ENCODE data around the gene XYLT2.

Gene XYLT2

GRCh38 chr17:50372222-50372757 is 26.4 kb downstream of the XYLT2 start:
- H3K4me3 ChIP-seq (ENCODE audit: low read depth in 1 of 5, low read length in 5 of 5) = peak overlapping the region; percentile 86 to 98 (median 94)
- H3K27me3 ChIP-seq (ENCODE audit: control insufficient read depth in 5 of 5, insufficient read depth in 4 of 5, low read length in 5 of 5) = no peaks in the 10 kb centered on the region
- H3K27ac ChIP-seq (ENCODE audit: low read depth, low read length) = peak overlapping the region; percentile 89
- peaks cover 9 to 32% (median 30%) of the 10 kb centered on the region in 5 donors for H3K36me3 ChIP-seq (ENCODE audit: control insufficient read depth in 5 of 5, insufficient read depth in 5 of 5, low read length in 5 of 5)
- H3K9ac ChIP-seq (ENCODE audit: low read length in 5 of 5) = peak overlapping the region; percentile 78 to 96 (median 91)
- no peaks in the 10 kb centered on the region for H3K9me3 ChIP-seq (ENCODE audit: control insufficient read depth in 5 of 5, low read length in 5 of 5)
- H3K4me1 ChIP-seq (ENCODE audit: control insufficient read depth in 5 of 5, insufficient read depth in 5 of 5, low read length in 5 of 5) = peaks cover 3 to 19% (median 16%) of the 10 kb centered on the region in 5 donors

DNA sequence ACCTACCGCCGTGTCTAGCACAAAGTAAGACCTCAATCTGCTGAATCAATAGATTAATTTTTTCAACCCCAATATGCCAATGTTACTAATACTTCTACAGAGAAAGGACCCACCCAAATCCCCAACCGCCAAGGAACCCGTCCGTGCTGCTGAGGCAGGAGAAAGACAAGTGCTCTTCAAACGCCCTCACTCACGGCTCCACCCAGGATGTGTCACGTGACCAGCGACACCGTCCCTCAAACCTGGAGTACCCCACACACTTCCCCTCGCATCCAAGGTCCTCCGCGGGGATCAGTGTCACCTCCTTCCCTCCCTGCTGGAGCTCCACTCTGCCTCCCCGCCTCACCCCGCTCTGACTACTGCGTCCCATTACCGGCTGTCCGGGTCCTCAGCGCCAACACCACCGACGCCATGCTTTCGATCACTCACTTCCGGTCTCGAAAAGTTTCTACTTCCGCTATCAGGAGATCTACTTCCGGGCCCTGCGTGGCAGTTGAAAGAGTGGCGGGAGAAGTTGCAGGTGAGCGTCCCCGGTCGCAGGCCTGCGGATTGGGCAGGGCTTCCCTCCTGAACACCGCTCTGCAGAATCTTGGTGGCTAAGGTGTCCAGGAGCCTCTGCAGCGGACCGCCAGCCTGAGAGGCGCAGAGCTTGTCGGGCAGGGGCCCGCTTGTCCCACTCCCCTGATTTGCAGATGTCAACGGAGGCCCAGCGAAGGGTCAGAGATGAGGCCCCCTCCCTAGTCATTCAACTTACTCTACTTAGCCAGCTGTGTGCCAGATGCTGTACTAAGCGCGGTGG is 27.0 kb downstream of the XYLT2 start, which contains the start of the genes EME1 and MRPL27:
TSS of gene EME1 (plus strand) at position 472 of the 799 bp plus-strand sequence. CDS start 1,980 bp downstream, outside the sequence.
TSS of gene MRPL27 (minus strand) at position 427 of the 799 bp plus-strand sequence. CDS start at position 413, 14 bp downstream.
- Histone ChIP-seq H3K4me3 (ENCODE audit: low read depth in 1 of 5, low read length in 5 of 5) (peak within 1 kb of the TSS; percentile 86 to 98 (median 94)), H3K9ac (ENCODE audit: low read length in 5 of 5) (peak within 1 kb of the TSS; percentile 78 to 96 (median 91)), H3K4me1 (ENCODE audit: control insufficient read depth in 5 of 5, insufficient read depth in 5 of 5, low read length in 5 of 5) (peaks cover 3 to 19% (median 16%) of the 10 kb centered on the region in 5 donors), H3K27ac (ENCODE audit: low read depth, low read length) (peak within 1 kb of the TSS; percentile 89), H3K36me3 (ENCODE audit: control insufficient read depth in 5 of 5, insufficient read depth in 5 of 5, low read length in 5 of 5) (peaks cover 9 to 25% (median 23%) of the 10 kb centered on the region in 5 donors), H3K27me3 (ENCODE audit: control insufficient read depth in 5 of 5, insufficient read depth in 4 of 5, low read length in 5 of 5) (no peaks in the 10 kb centered on the region), H3K9me3 (ENCODE audit: control insufficient read depth in 5 of 5, low read length in 5 of 5) (no peaks in the 10 kb centered on the region)

DNA sequence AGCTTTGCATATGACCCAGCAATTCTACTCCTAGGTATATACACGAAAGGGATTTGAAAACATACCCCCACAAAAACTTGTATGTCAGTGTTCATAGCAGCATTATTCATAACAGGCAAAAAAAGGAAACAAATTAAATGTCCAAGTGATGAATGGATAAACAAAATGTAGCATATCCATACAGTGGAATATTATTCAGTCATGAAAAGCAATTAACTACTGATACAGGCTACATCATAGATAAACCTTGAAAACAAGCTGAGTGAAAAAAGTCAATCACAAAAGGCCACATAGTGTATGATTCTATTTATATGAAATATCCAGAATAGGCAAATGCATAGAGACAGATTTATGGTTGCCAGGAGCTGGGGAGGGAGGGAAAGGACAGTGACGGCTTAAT is 27.8 kb downstream of the XYLT2 start:
- no peak overlapping the region for H3K9ac ChIP-seq (ENCODE audit: low read length in 5 of 5)
- no peaks in the 10 kb centered on the region for H3K9me3 ChIP-seq (ENCODE audit: control insufficient read depth in 5 of 5, low read length in 5 of 5)
- peaks cover 7 to 19% (median 18%) of the 10 kb centered on the region in 5 donors for H3K36me3 ChIP-seq (ENCODE audit: control insufficient read depth in 5 of 5, insufficient read depth in 5 of 5, low read length in 5 of 5)
- H3K27ac ChIP-seq (ENCODE audit: low read depth, low read length) = no peak overlapping the region
- no peak overlapping the region for H3K4me3 ChIP-seq (ENCODE audit: low read depth in 1 of 5, low read length in 5 of 5)
- H3K27me3 ChIP-seq (ENCODE audit: control insufficient read depth in 5 of 5, insufficient read depth in 4 of 5, low read length in 5 of 5) = no peaks in the 10 kb centered on the region
- H3K4me1 ChIP-seq (ENCODE audit: control insufficient read depth in 5 of 5, insufficient read depth in 5 of 5, low read length in 5 of 5) = peaks cover 3 to 19% (median 16%) of the 10 kb centered on the region in 5 donors

- Histone ChIP-seq H3K9ac (ENCODE audit: low read length in 5 of 5) (no peak overlapping the region), H3K36me3 (ENCODE audit: control insufficient read depth in 5 of 5, insufficient read depth in 5 of 5, low read length in 5 of 5) (peaks cover 0 to 18% (median 6%) of the 10 kb centered on the region in 5 donors), H3K9me3 (ENCODE audit: control insufficient read depth in 5 of 5, low read length in 5 of 5) (no peaks in the 10 kb centered on the region), H3K27me3 (ENCODE audit: control insufficient read depth in 5 of 5, insufficient read depth in 4 of 5, low read length in 5 of 5) (no peaks in the 10 kb centered on the region), H3K27ac (ENCODE audit: low read depth, low read length) (no peak overlapping the region), H3K4me3 (ENCODE audit: low read depth in 1 of 5, low read length in 5 of 5) (no peak overlapping the region), H3K4me1 (ENCODE audit: control insufficient read depth in 5 of 5, insufficient read depth in 5 of 5, low read length in 5 of 5) (peaks cover 3 to 19% (median 16%) of the 10 kb centered on the region in 5 donors)
Measured at GRCh38 chr17:50375858-50376538, 30.1 kb downstream of the XYLT2 start.

- H3K36me3 ChIP-seq (ENCODE audit: control insufficient read depth in 5 of 5, insufficient read depth in 5 of 5, low read length in 5 of 5) = peaks cover 11 to 53% (median 41%) of the 10 kb centered on the region in 5 donors
Measured at GRCh38 chr17:50379351-50380132, 33.6 kb downstream of the XYLT2 start.

GRCh38 chr17:50380369-50381259 is 34.7 kb downstream of the XYLT2 start:
- Histone ChIP-seq H3K27me3 (ENCODE audit: control insufficient read depth in 5 of 5, insufficient read depth in 4 of 5, low read length in 5 of 5) (no peaks in the 10 kb centered on the region), H3K36me3 (ENCODE audit: control insufficient read depth in 5 of 5, insufficient read depth in 5 of 5, low read length in 5 of 5) (peaks cover 17 to 64% (median 51%) of the 10 kb centered on the region in 5 donors), H3K9me3 (ENCODE audit: control insufficient read depth in 5 of 5, low read length in 5 of 5) (no peaks in the 10 kb centered on the region), H3K4me3 (ENCODE audit: low read depth in 1 of 5, low read length in 5 of 5) (no peak overlapping the region), H3K27ac (ENCODE audit: low read depth, low read length) (no peak overlapping the region), H3K4me1 (ENCODE audit: control insufficient read depth in 5 of 5, insufficient read depth in 5 of 5, low read length in 5 of 5) (no peaks in the 10 kb centered on the region), H3K9ac (ENCODE audit: low read length in 5 of 5) (no peak overlapping the region)

More at GRCh38 chr17:50379351-50380132, 33.6 kb downstream of the XYLT2 start:
- no peak overlapping the region for H3K27ac ChIP-seq (ENCODE audit: low read depth, low read length)
- no peak overlapping the region for H3K9ac ChIP-seq (ENCODE audit: low read length in 5 of 5)
- no peaks in the 10 kb centered on the region for H3K4me1 ChIP-seq (ENCODE audit: control insufficient read depth in 5 of 5, insufficient read depth in 5 of 5, low read length in 5 of 5)
- H3K27me3 ChIP-seq (ENCODE audit: control insufficient read depth in 5 of 5, insufficient read depth in 4 of 5, low read length in 5 of 5) = no peaks in the 10 kb centered on the region
- no peaks in the 10 kb centered on the region for H3K9me3 ChIP-seq (ENCODE audit: control insufficient read depth in 5 of 5, low read length in 5 of 5)
- no peak overlapping the region for H3K4me3 ChIP-seq (ENCODE audit: low read depth in 1 of 5, low read length in 5 of 5)

DNA sequence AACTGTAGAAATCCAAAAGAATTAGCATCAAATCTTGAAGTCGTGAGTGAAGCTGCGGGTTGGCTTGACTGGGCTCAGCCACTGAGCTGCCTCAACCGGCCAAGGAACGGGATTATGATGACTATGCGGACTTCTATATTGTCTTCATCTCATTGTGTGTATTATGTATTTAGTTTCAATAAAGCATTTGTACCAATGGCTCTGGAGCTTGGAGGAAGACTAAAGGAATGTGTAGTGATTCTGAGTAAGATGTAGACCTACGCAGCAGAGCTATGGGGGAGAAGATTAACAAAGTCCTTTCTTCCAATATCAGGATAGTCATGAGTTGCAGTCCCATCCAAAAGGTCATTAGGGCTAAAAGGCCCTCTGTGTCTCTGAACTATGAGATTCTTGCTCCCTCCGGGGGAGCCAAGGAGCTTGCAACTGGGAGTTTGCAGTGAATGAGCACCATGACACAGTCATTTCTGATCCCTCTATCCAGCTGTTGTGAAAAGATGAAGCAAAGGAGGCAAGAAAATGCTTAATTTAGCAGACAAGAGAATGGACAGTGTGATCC is 35.4 kb downstream of the XYLT2 start:
- H3K4me1 ChIP-seq (ENCODE audit: control insufficient read depth in 5 of 5, insufficient read depth in 5 of 5, low read length in 5 of 5) = peaks cover 0 to 4% (median 2%) of the 10 kb centered on the region in 5 donors
- peaks cover 21 to 71% (median 58%) of the 10 kb centered on the region in 5 donors for H3K36me3 ChIP-seq (ENCODE audit: control insufficient read depth in 5 of 5, insufficient read depth in 5 of 5, low read length in 5 of 5)
- H3K4me3 ChIP-seq (ENCODE audit: low read depth in 1 of 5, low read length in 5 of 5) = no peak overlapping the region
- H3K9ac ChIP-seq (ENCODE audit: low read length in 5 of 5) = no peak overlapping the region
- no peak overlapping the region for H3K27ac ChIP-seq (ENCODE audit: low read depth, low read length)
- no peaks in the 10 kb centered on the region for H3K9me3 ChIP-seq (ENCODE audit: control insufficient read depth in 5 of 5, low read length in 5 of 5)
- no peaks in the 10 kb centered on the region for H3K27me3 ChIP-seq (ENCODE audit: control insufficient read depth in 5 of 5, insufficient read depth in 4 of 5, low read length in 5 of 5)

GRCh38 chr17:50381920-50382319 is 36.0 kb downstream of the XYLT2 start:
- Histone ChIP-seq H3K4me3 (ENCODE audit: low read depth in 1 of 5, low read length in 5 of 5) (no peak overlapping the region), H3K27me3 (ENCODE audit: control insufficient read depth in 5 of 5, insufficient read depth in 4 of 5, low read length in 5 of 5) (no peaks in the 10 kb centered on the region), H3K9ac (ENCODE audit: low read length in 5 of 5) (no peak overlapping the region), H3K36me3 (ENCODE audit: control insufficient read depth in 5 of 5, insufficient read depth in 5 of 5, low read length in 5 of 5) (peaks cover 21 to 77% (median 63%) of the 10 kb centered on the region in 5 donors), H3K9me3 (ENCODE audit: control insufficient read depth in 5 of 5, low read length in 5 of 5) (no peaks in the 10 kb centered on the region), H3K27ac (ENCODE audit: low read depth, low read length) (no peak overlapping the region), H3K4me1 (ENCODE audit: control insufficient read depth in 5 of 5, insufficient read depth in 5 of 5, low read length in 5 of 5) (peaks cover 2 to 8% (median 5%) of the 10 kb centered on the region in 5 donors)
